Endothelial cell of umbilical vein (primary cell): Measurements from ENCODE around the gene SAP30L. TPM values are rescaled to one million over a fixed set of nuclear protein-coding genes. Genes with fewer than 3 reads are reported as not detected.

ENCODE experiments used
- BruUV-seq: library from RNA; stranded (reverse); fragments of 400-500 nt; replicated peaks from 2 replicates; lab custom pipeline; 2021; lab: Mats Ljungman, UMichigan
- CTCF ChIA-PET: fragments of 300-600, 350-600 bp; sonication (Branson Sonifier 250); formaldehyde crosslinking; loops from one replicate; lab custom pipeline; 2021; ENCODE audit warnings: antibody characterized with exemption, inconsistent platforms; lab: Charles Lee
- POLR2A ChIA-PET: fragments of 300-600, 350-600 bp; sonication (Branson Sonifier 250); formaldehyde crosslinking; loops from one replicate; lab custom pipeline; 2021; ENCODE audit warnings: antibody characterized with exemption, inconsistent platforms; lab: Charles Lee
- DNase-seq: peaks from one replicate; pipeline ENCODE4 v3.0.0-alpha.2; 2011; ENCODE audit warnings: low read depth, low spot score
- FAIRE-seq: peaks from 2 replicates; lab custom pipeline; 2011; peaks lifted over from hg19 to GRCh38; lab: Jason Lieb, UNC
- H2AFZ ChIP-seq: 2 replicates; pipeline ENCODE4 v1.6.0; 2012; ENCODE audit warnings: low read depth, low read length, control low read depth, inconsistent platforms
- H3K27ac ChIP-seq: 2 replicates; pipeline ENCODE4 v1.5.1; 2011; ENCODE audit warnings: low read depth, mild to moderate bottlenecking, control low read depth, low read length, moderate library complexity; ENCODE audit not compliant: insufficient read depth
- H3K27me3 ChIP-seq, 2 experiments: 2 replicates each; pipeline versions ENCODE4 v1.6.0 to v1.6.1; 2011; ENCODE audit warnings: low read length in 2 of 2, mixed read lengths in 1 of 2; ENCODE audit not compliant: control insufficient read depth in 2 of 2, insufficient read depth in 2 of 2
- H3K36me3 ChIP-seq, 2 experiments: 2 replicates in 1 of 2; 3 replicates in 1 of 2; pipeline ENCODE4 v1.5.1; 2011; ENCODE audit warnings: low read length in 2 of 2, mild to moderate bottlenecking in 1 of 2, moderate library complexity in 1 of 2; ENCODE audit not compliant: control insufficient read depth in 2 of 2, insufficient read depth in 2 of 2; ENCODE audit errors: extremely low read depth in 1 of 2
- H3K4me1 ChIP-seq: 3 replicates; pipeline ENCODE4 v1.5.1; 2011; ENCODE audit warnings: mild to moderate bottlenecking, low read length; ENCODE audit not compliant: control insufficient read depth, insufficient read depth; ENCODE audit errors: extremely low read depth
- H3K4me2 ChIP-seq: 2 replicates; pipeline ENCODE4 v1.6.1; 2011; ENCODE audit warnings: low read length, control low read depth, mixed read lengths; ENCODE audit not compliant: insufficient read depth
- H3K4me3 ChIP-seq, 3 experiments: fragments of 200-600 bp in 1 of 3; sonication (generic), shearing (Covaris generic) in 1 of 3; replicated peaks in 1 of 3; 2 replicates each; pipeline ENCODE4 v1.5.1; 2011 to 2016; ENCODE audit warnings: control low read depth in 3 of 3, low read length in 3 of 3, mild to moderate bottlenecking in 2 of 3, inconsistent platforms in 1 of 3, low read depth in 1 of 3, moderate library complexity in 1 of 3; ENCODE audit not compliant: insufficient read depth in 1 of 3
- H3K79me2 ChIP-seq: 2 replicates; pipeline ENCODE4 v1.6.0; 2012; ENCODE audit warnings: low read length, inconsistent platforms; ENCODE audit not compliant: control insufficient read depth, insufficient read depth
- H3K9ac ChIP-seq: replicated peaks from 2 replicates; pipeline ENCODE3; 2011; ENCODE audit warnings: low read length, control low read depth; ENCODE audit not compliant: insufficient read depth; ENCODE audit errors: extremely low read depth
- H3K9me1 ChIP-seq: replicated peaks from 3 replicates; pipeline ENCODE4 v1.6.0; 2011; ENCODE audit warnings: mild to moderate bottlenecking, low read length; ENCODE audit not compliant: control insufficient read depth, insufficient read depth; ENCODE audit errors: extremely low read depth
- H3K9me3 ChIP-seq: replicated peaks from 2 replicates; pipeline ENCODE4 v1.5.1; 2012; ENCODE audit warnings: low read length, inconsistent platforms; ENCODE audit not compliant: control insufficient read depth, insufficient read depth
- H4K20me1 ChIP-seq: replicated peaks from 2 replicates; pipeline ENCODE3; 2011; ENCODE audit warnings: mild to moderate bottlenecking, low read length; ENCODE audit not compliant: control insufficient read depth, insufficient read depth; ENCODE audit errors: extremely low read depth
- CTCF ChIP-seq, 2 donors: IDR thresholded peaks; 1 replicate in 1 of 2; 2 replicates in 1 of 2; pipeline ENCODE4 v1.5.1; 2011; ENCODE audit warnings: low read length in 2 of 2, mild to moderate bottlenecking in 2 of 2, moderate library complexity in 2 of 2, control low read depth in 1 of 2, inconsistent platforms in 1 of 2, low read depth in 1 of 2; ENCODE audit not compliant: insufficient read depth in 1 of 2; ENCODE audit errors: extremely low read depth in 1 of 2
- EZH2 ChIP-seq: IDR thresholded peaks from 2 replicates; pipeline ENCODE4 v1.6.1; 2012; ENCODE audit warnings: borderline replicate concordance, low read depth, mild to moderate bottlenecking, moderate library complexity, low read length, inconsistent platforms; ENCODE audit not compliant: severe bottlenecking
- FOS ChIP-seq: IDR thresholded peaks from 2 replicates; pipeline ENCODE4 v1.6.1; 2011; ENCODE audit warnings: mild to moderate bottlenecking, low read length, moderate library complexity, borderline replicate concordance; ENCODE audit not compliant: insufficient read depth
- GATA2 ChIP-seq: IDR thresholded peaks from 2 replicates; pipeline ENCODE4 v1.7.0; 2011; ENCODE audit warnings: low read depth, mild to moderate bottlenecking, moderate library complexity, mixed read lengths, low read length; ENCODE audit not compliant: insufficient read length, insufficient read depth
- JUN ChIP-seq: IDR thresholded peaks from 2 replicates; pipeline ENCODE4 v1.6.1; 2011; ENCODE audit warnings: borderline replicate concordance, low read depth; ENCODE audit not compliant: insufficient read length, insufficient read depth
- MAX ChIP-seq: IDR thresholded peaks from 2 replicates; pipeline ENCODE4 v1.6.1; 2011; ENCODE audit not compliant: insufficient read depth, insufficient read length
- MYC ChIP-seq: IDR thresholded peaks from one replicate; pipeline ENCODE4 v1.6.1; 2011; ENCODE audit warnings: mild to moderate bottlenecking, low read depth, low read length
- POLR2A ChIP-seq: IDR thresholded peaks from 2 replicates; pipeline ENCODE4 v1.6.1; 2012; ENCODE audit warnings: low read depth, mild to moderate bottlenecking, control low read depth, low read length
- POLR2AphosphoS5 ChIP-seq: IDR thresholded peaks from 2 replicates; pipeline ENCODE4 v1.6.1; 2012; ENCODE audit warnings: low read depth, mild to moderate bottlenecking, control low read depth, low read length, moderate library complexity; ENCODE audit not compliant: insufficient read depth
- dilution Hi-C: fragments of 300-500 bp; cut with MboI; formaldehyde crosslinking; loops from one replicate; pipeline ENCODE4 v1.15.0; 2019; ENCODE audit warnings: low sequenced_read_pairs; ENCODE audit not compliant: extremely low pct_ligation_motif_present
- intact Hi-C: fragments of 100-400 bp; cut with micrococcal nuclease; formaldehyde crosslinking; loops from one replicate; pipeline ENCODE4 v1.10.0; 2022
- polyA plus RNA-seq, 4 experiments: library from polyadenylated mRNA; depleted of rRNA in 3 of 4; stranded (reverse) in 3 of 4; unstranded in 1 of 4; fragments of >200 nt; gene quantifications; 2 replicates each; pipeline versions ENCODE4 v1.2.1 to v1.2.3, GENCODE V29; 2011 to 2012; ENCODE audit warnings: missing spikeins in 1 of 4
- total RNA-seq: library from RNA; stranded (reverse); gene quantifications from 2 replicates; pipeline ENCODE4 v1.2.3, GENCODE V29; 2021

Gene SAP30L
- total and polyA plus RNA-seq, 2 donors (not counting 3 experiments of a cell fraction or from before 2014, with no cell fraction given), result 18.1 to 37.8 TPM

- Histone ChIP-seq H3K4me3 (no peak overlapping the region), H2AFZ (no peak overlapping the region), H3K9me1 (no peaks in the 10 kb centered on the region), H3K9ac (no peak overlapping the region), H3K79me2 (no peaks in the 10 kb centered on the region), H3K27me3 (no peaks in the 10 kb centered on the region), H3K9me3 (no peaks in the 10 kb centered on the region), H3K27ac (no peak overlapping the region), H3K36me3 (peaks cover 7 to 40% of the 10 kb centered on the region in 2 experiments), H4K20me1 (no peaks in the 10 kb centered on the region), H3K4me2 (no peak overlapping the region), H3K4me1 (no peaks in the 10 kb centered on the region)
- TF ChIP-seq POLR2A (no peak), CTCF (IDR thresholded peaks at IDR 0.05; ENCODE audit: extremely low read depth in 1 of 2, insufficient read depth in 1 of 2, low read depth in 1 of 2, low read length in 2 of 2) (no peak), MYC (no peak), GATA2 (no peak), MAX (no peak)
- dilution Hi-C loops, result no loop called here
- BruUV-seq, result no TSS peak
- intact Hi-C loops, result no loop called here
- ChIA-PET POLR2A (no interaction called here), CTCF (no interaction called here)
- no peak for FAIRE-seq
- DNase-seq, result no peak
Measured at GRCh38 chr5:154412925-154413324, 32.9 kb upstream of the SAP30L start.

- DNase-seq (no peak), FAIRE-seq (no peak)
- H3K4me3 ChIP-seq, result no peak overlapping the region
- H3K4me2 ChIP-seq, result no peak overlapping the region
- no peaks in the 10 kb centered on the region for H3K27me3 ChIP-seq
- H3K27ac ChIP-seq, result no peak overlapping the region
- H3K9me1 ChIP-seq, result no peaks in the 10 kb centered on the region
- H3K4me1 ChIP-seq, result no peaks in the 10 kb centered on the region
- H3K36me3 ChIP-seq, result peaks cover 5 to 44% of the 10 kb centered on the region in 2 experiments
- no peaks in the 10 kb centered on the region for H3K79me2 ChIP-seq
- intact Hi-C loops, result no loop called here
- H2AFZ ChIP-seq, result no peak overlapping the region
- TF ChIP-seq JUN (no peak), FOS (no peak), MAX (no peak), POLR2AphosphoS5 (no peak), EZH2 (no peak), GATA2 (no peak), MYC (no peak), POLR2A (no peak), CTCF (IDR thresholded peaks at IDR 0.05; ENCODE audit: extremely low read depth in 1 of 2, insufficient read depth in 1 of 2, low read depth in 1 of 2, low read length in 2 of 2) (no peak)
- no TSS peak for BruUV-seq
- H3K9ac ChIP-seq, result no peak overlapping the region
- ChIA-PET POLR2A (no interaction called here), CTCF (interaction anchor here (0.7 to 1.2 kb wide), 2 partner anchors 10 to 342 kb away, joined by 3 to 7 read pairs; no protein-coding TSS in a partner anchor)
- no peaks in the 10 kb centered on the region for H4K20me1 ChIP-seq
- no peaks in the 10 kb centered on the region for H3K9me3 ChIP-seq
- dilution Hi-C loops, result no loop called here
Measured at GRCh38 chr5:154415114-154415513, 30.7 kb upstream of the SAP30L start.
